ENCODE results near the gene MYO18A.

The MYO18A gene

GRCh38 chr17:29042679-29043538 is 137.3 kb downstream of the MYO18A start, which contains the start of gene PIPOX:
PIPOX (plus strand) TSS chr17:29043141; CDS start chr17:29043226, 85 bp downstream.
- H3K4me3 ChIP-seq (ENCODE audit: low read length), result no peak within 1 kb of the TSS
- no peak for TF ChIP-seq ZNF274 (IDR thresholded peaks at IDR 0.05; ENCODE audit: low read depth, low read length)

DNA sequence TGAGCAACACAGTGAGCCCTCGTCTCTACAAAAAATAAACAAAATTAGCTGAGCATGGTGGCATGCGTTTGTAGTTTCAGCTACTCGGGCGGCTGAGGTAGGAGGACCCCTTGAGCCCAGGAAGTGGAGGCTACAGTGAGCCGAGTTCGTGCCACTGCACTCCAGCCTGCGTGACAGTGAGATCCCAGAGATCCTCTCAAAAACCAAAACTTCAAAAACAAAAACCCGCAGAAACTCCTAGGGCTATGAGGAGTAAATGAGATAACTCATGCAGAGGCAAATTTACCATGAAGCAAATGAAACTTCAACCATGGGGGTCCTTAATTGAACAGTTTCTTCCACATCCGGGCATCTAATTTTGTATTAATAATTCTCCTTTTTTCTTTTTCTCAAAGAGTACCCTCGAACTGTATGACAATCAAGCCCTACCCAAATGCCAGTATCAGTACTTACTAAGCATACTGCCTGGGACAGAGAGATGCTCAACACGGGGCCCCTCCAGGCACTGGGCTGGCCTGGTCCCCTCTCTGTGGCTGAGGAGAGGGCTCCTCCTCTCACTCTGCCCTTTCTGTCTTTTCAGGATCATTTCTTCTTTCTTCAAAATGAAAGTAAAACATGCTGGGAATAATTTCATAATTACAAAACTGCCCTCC is 138.0 kb downstream of the MYO18A start:
- no peak for TF ChIP-seq ZNF274 (IDR thresholded peaks at IDR 0.05; ENCODE audit: low read depth, low read length)

GRCh38 chr17:29041571-29041970 is 138.6 kb downstream of the MYO18A start:
- no peak overlapping the region for H3K4me3 ChIP-seq (ENCODE audit: low read length)
- TF ChIP-seq ZNF274 (IDR thresholded peaks at IDR 0.05; ENCODE audit: low read depth, low read length), result no peak

More for the DNA sequence above, 138.0 kb downstream of the MYO18A start:
- no peak overlapping the region for H3K4me3 ChIP-seq (ENCODE audit: low read length)

GRCh38 chr17:29041091-29041490 is 139.1 kb downstream of the MYO18A start:
- no peak for TF ChIP-seq ZNF274 (IDR thresholded peaks at IDR 0.05; ENCODE audit: low read depth, low read length)
- H3K4me3 ChIP-seq (ENCODE audit: low read length), result no peak overlapping the region

DNA sequence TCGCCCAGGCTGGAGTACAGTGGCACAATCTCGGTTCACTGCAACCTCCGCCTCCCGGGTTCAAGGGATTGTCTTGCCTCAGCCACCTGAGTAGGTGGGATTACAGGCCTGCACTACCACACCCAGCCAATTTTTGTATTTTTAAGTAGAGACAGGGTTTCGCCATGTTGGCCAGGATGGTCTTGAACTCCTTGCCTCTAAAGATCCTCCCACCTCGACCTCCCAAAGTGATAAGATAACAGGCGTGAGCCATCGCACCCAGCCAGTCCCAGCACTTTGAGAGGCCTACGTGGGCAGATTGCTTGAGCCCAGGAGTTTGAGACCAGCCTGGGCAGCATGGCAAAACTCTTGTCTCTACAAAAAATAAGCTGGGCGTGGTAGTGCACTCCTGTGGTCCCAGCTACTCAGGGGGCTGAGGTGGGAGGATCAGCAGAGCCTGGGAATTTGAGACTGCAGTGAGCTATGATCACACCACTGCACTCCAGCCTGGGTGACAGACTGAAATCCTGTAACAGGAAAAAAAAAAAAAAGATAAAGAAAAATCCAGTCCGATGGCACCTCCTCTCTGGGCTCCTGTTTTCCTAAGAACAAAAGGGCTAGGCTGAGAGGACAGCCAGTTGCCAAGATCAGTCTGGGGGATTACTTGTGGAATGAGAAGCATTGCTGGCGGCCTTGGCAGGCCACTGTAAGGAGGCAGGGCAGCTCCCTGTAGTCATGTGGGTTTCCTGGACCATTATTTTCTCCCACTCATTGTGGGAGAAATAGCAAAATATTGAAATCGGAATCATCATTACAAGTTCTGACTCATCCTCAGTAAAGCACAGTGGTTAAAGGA is 140.2 kb downstream of the MYO18A start:
- H3K4me3 ChIP-seq (ENCODE audit: low read length), result no peak overlapping the region
- no peak for TF ChIP-seq ZNF274 (IDR thresholded peaks at IDR 0.05; ENCODE audit: low read depth, low read length)

DNA sequence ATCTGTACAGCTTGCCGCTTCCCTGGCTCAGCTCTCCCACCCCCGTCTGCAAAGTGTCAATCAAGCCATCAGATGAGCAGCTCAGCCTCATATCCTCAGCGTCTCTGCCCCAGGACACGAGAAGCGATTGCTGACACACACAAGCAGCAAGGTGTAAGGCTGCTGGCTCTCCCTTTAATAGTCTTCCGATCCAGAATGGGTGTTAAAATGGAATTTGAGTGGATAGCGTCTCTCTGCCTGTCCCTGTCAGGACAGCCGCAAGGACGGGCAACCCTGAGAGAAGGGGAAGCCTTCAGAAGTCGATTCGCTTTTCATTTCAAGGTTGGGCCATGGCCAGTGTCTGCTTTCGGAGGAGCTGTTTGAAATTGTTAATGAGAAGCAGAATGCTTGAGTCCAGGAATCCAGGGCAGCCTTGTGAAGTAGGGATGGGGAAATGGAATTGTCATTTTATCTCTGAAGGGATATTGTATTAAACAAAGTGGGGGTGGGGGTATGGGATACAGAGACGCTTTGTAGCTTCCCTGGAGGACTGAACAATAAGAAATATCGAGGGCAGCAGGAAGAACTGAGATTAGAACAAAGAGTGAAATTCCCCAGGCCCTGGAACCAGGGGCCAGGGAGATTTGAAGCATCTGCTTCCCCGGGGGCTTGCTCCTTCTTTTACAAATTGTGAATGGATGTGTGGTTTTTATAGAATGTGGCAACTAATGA is 142.0 kb downstream of the MYO18A start:
- TF ChIP-seq ZNF274 (IDR thresholded peaks at IDR 0.05; ENCODE audit: low read depth, low read length), result no peak
- H3K4me3 ChIP-seq (ENCODE audit: low read length), result no peak overlapping the region

- no peak overlapping the region for H3K4me3 ChIP-seq (ENCODE audit: low read length)
- TF ChIP-seq ZNF274 (IDR thresholded peaks at IDR 0.05; ENCODE audit: low read depth, low read length), result no peak
These were observed 142.5 kb downstream of the MYO18A start for GRCh38 chr17:29037739-29038084.

DNA sequence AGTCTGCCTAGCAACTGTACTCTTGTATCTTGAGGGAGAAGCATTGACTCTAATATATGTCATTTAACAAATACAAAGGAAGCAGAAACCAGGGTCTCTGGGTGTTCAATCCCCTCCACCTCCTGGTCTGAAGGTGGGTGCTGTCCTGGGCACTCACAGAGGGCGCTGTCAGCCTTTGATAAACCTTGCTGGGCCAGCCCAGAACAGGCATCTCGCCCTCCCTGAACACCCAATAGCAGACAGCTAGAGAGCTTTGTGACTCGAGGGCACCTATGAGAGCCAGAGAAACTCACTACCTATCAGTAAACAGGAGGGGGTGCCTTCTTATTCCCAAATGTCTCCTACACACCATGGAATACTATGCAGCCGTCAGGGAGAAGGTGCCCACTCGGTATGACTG is 143.6 kb downstream of the MYO18A start:
- TF ChIP-seq ZNF274 (IDR thresholded peaks at IDR 0.05; ENCODE audit: low read depth, low read length), result no peak

GRCh38 chr17:29034510-29034909 is 145.7 kb downstream of the MYO18A start:
- no peak for TF ChIP-seq ZNF274 (IDR thresholded peaks at IDR 0.05; ENCODE audit: low read depth, low read length)
- no peak overlapping the region for H3K4me3 ChIP-seq (ENCODE audit: low read length)

More for the DNA sequence above, 143.6 kb downstream of the MYO18A start:
- H3K4me3 ChIP-seq (ENCODE audit: low read length), result no peak overlapping the region

DNA sequence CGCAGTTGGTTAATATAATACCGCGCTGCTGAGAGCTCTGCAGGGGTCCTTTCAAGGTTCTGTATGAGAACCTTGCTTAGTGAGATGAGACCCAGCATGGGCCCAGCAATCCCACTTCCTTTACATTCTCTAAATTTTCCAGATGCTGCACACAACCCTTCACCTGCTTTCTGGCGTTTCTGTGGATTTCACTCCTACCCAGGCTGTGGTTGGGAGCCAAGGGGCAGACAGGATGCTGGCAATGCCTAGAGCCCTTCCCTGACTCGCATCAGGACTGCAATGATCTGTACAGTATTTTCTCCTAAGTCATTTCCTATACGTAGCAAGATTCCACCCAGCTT is 147.4 kb downstream of the MYO18A start:
- H3K4me3 ChIP-seq (ENCODE audit: low read length), result no peak overlapping the region
- TF ChIP-seq ZNF274 (IDR thresholded peaks at IDR 0.05; ENCODE audit: low read depth, low read length), result no peak

DNA sequence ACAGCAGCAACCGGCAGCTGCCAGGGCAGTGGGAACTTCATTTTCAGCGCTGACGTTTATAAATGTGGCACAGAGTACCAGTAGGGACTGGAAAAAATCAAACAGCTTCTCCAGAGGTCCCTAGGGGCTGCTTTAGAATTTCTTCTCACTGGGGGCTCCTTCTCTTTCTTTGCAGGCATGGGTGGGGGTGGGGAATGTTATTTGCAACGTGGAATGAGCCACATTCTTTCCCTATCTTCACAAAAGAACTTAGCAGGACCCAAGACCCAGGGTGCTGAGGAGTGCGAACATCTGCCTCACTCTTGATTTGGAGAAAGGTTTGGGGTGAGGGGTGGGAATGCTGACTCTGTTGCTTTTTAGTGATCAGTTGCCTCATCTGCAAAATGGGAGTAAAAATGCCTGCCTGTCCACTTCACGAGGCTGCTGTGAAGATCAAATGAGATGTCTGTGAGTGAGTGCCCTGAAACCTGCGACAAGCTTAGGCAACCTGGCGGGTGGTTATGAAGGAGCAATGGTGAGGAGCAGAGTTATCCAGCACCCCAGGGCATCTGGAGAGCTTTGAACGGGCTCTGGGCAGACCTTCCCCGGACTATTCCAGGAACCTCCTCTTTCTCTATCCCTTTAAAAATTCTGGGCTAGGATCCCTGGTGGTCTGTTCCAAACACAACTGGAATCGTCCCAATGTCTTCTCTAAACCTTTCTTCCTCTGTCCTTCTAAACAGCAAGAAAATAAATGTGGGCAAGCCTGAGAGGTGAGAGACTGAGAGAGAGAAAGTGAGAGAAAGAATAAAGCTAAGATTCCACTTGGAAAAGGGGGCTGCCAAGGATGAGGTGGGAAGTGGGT is 148.0 kb downstream of the MYO18A start:
- no peak for TF ChIP-seq ZNF274 (IDR thresholded peaks at IDR 0.05; ENCODE audit: low read depth, low read length)
- no peak overlapping the region for H3K4me3 ChIP-seq (ENCODE audit: low read length)

DNA sequence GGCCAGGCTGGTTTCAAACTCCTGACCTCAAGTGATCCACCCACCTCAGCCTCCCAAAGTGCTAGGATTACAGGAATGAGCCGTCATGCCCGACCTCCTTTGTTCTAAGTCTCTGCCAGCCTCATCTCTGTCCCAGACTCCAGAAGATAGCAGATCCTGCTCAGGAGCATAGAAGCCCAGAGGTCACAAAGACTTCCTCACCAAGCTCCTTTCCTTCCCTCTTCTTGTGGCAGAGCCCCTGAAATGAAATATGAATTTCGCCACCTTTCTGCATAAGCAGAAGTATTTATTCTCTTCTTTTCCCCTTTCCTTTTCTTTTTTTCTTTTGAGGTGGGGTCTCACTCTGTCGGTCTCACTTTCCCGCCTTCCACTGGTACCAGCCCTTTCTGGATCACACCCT is 148.7 kb downstream of the MYO18A start:
- H3K4me3 ChIP-seq (ENCODE audit: low read length), result no peak overlapping the region
- TF ChIP-seq ZNF274 (IDR thresholded peaks at IDR 0.05; ENCODE audit: low read depth, low read length), result no peak

DNA sequence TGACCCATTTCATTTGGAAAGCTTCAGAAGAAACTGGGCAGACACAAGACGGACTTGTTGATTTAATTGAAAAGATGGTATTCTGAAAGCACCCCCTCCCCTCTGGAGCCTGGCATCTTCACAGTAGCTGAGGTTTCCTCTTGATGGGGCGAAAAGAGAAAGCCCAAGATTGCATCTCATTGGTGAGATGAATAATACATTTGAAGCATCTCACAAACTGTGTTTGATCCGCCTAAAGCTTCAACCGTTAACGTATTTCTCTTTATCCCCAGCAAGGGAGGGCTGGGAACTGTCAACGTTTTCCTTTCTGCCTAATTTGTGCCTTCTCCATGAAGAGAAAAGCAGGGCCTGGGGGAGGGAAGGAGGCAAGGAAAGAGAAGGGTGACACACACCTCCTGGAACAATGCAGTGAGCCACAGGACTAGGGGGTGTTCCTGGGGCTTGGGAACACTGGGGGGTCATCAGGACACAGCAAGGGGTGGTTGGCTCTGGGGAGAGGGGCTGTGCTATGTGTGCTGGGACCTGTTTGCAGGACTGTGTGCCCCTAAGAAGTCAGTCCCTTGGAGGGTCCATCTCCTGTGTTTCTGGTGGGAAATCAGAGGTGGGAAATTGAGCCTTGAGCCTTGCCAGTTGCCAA is 155.8 kb downstream of the MYO18A start:
- no peak overlapping the region for H3K4me3 ChIP-seq (ENCODE audit: low read length)
- TF ChIP-seq ZNF274 (IDR thresholded peaks at IDR 0.05; ENCODE audit: low read depth, low read length), result no peak

Data from GM08714 (cell line).